ENCODE measurements around the gene PRKG2.

The PRKG2 gene

GRCh38 chr4:81217779-81218178 is 2.8 kb upstream of the PRKG2 start:
- no peaks in the 10 kb centered on the region for H3K27me3 ChIP-seq (replicated peaks; ENCODE audit: control insufficient read depth, insufficient read depth, low read length, poor library complexity, severe bottlenecking)
- DNase-seq: no peak

GRCh38 chr4:81215931-81216330 is 909 bp upstream of the PRKG2 start:
- no peak for DNase-seq
- Histone ChIP-seq H3K27ac (ENCODE audit: insufficient read depth, low read length, poor library complexity, severe bottlenecking) (no peak overlapping the region), H3K9me3 (ENCODE audit: control insufficient read depth, low read length) (no peaks in the 10 kb centered on the region), H3K36me3 (ENCODE audit: control insufficient read depth, insufficient read depth, low read length) (no peaks in the 10 kb centered on the region), H3K4me3 (ENCODE audit: insufficient read depth, low read depth, low read length, poor library complexity, severe bottlenecking) (no peak overlapping the region), H3K4me1 (ENCODE audit: control insufficient read depth, insufficient read depth, low read length, poor library complexity, severe bottlenecking) (peaks cover 6% of the 10 kb centered on the region), H3K27me3 (replicated peaks; ENCODE audit: control insufficient read depth, insufficient read depth, low read length, poor library complexity, severe bottlenecking) (no peaks in the 10 kb centered on the region)

More at GRCh38 chr4:81217779-81218178, 2.8 kb upstream of the PRKG2 start:
- no peaks in the 10 kb centered on the region for H3K36me3 ChIP-seq (ENCODE audit: control insufficient read depth, insufficient read depth, low read length)
- no peak overlapping the region for H3K4me3 ChIP-seq (ENCODE audit: insufficient read depth, low read depth, low read length, poor library complexity, severe bottlenecking)
- no peaks in the 10 kb centered on the region for H3K9me3 ChIP-seq (ENCODE audit: control insufficient read depth, low read length)
- peaks cover 6% of the 10 kb centered on the region for H3K4me1 ChIP-seq (ENCODE audit: control insufficient read depth, insufficient read depth, low read length, poor library complexity, severe bottlenecking)
- H3K27ac ChIP-seq (ENCODE audit: insufficient read depth, low read length, poor library complexity, severe bottlenecking): no peak overlapping the region

- H3K27me3 ChIP-seq (replicated peaks; ENCODE audit: control insufficient read depth, insufficient read depth, low read length, poor library complexity, severe bottlenecking): no peaks in the 10 kb centered on the region
- H3K4me3 ChIP-seq (ENCODE audit: insufficient read depth, low read depth, low read length, poor library complexity, severe bottlenecking): no peak overlapping the region
- H3K9me3 ChIP-seq (ENCODE audit: control insufficient read depth, low read length): no peaks in the 10 kb centered on the region
- H3K36me3 ChIP-seq (ENCODE audit: control insufficient read depth, insufficient read depth, low read length): no peaks in the 10 kb centered on the region
- peaks cover 6% of the 10 kb centered on the region for H3K4me1 ChIP-seq (ENCODE audit: control insufficient read depth, insufficient read depth, low read length, poor library complexity, severe bottlenecking)
- no peak for DNase-seq
- no peak overlapping the region for H3K27ac ChIP-seq (ENCODE audit: insufficient read depth, low read length, poor library complexity, severe bottlenecking)
Measured at GRCh38 chr4:81214144-81214880, 710 bp downstream of the PRKG2 start.

GRCh38 chr4:81213671-81214070 is 1.4 kb downstream of the PRKG2 start:
- Histone ChIP-seq H3K4me3 (ENCODE audit: insufficient read depth, low read depth, low read length, poor library complexity, severe bottlenecking) (no peak overlapping the region), H3K4me1 (ENCODE audit: control insufficient read depth, insufficient read depth, low read length, poor library complexity, severe bottlenecking) (peaks cover 6% of the 10 kb centered on the region), H3K27me3 (replicated peaks; ENCODE audit: control insufficient read depth, insufficient read depth, low read length, poor library complexity, severe bottlenecking) (no peaks in the 10 kb centered on the region), H3K36me3 (ENCODE audit: control insufficient read depth, insufficient read depth, low read length) (no peaks in the 10 kb centered on the region), H3K9me3 (ENCODE audit: control insufficient read depth, low read length) (no peaks in the 10 kb centered on the region), H3K27ac (ENCODE audit: insufficient read depth, low read length, poor library complexity, severe bottlenecking) (no peak overlapping the region)
- no peak for DNase-seq

- H3K9me3 ChIP-seq (ENCODE audit: control insufficient read depth, low read length): no peaks in the 10 kb centered on the region
- peaks cover 6% of the 10 kb centered on the region for H3K4me1 ChIP-seq (ENCODE audit: control insufficient read depth, insufficient read depth, low read length, poor library complexity, severe bottlenecking)
- H3K27ac ChIP-seq (ENCODE audit: insufficient read depth, low read length, poor library complexity, severe bottlenecking): no peak overlapping the region
- no peak overlapping the region for H3K4me3 ChIP-seq (ENCODE audit: insufficient read depth, low read depth, low read length, poor library complexity, severe bottlenecking)
- H3K36me3 ChIP-seq (ENCODE audit: control insufficient read depth, insufficient read depth, low read length): no peaks in the 10 kb centered on the region
- H3K27me3 ChIP-seq (replicated peaks; ENCODE audit: control insufficient read depth, insufficient read depth, low read length, poor library complexity, severe bottlenecking): no peaks in the 10 kb centered on the region
- DNase-seq: no peak
Measured at GRCh38 chr4:81211956-81212355, 3.1 kb downstream of the PRKG2 start.

GRCh38 chr4:81207828-81208227 is 7.2 kb downstream of the PRKG2 start:
- no peak overlapping the region for H3K4me3 ChIP-seq (ENCODE audit: insufficient read depth, low read depth, low read length, poor library complexity, severe bottlenecking)
- H3K27me3 ChIP-seq (replicated peaks; ENCODE audit: control insufficient read depth, insufficient read depth, low read length, poor library complexity, severe bottlenecking): no peaks in the 10 kb centered on the region
- no peak for DNase-seq
- H3K9me3 ChIP-seq (ENCODE audit: control insufficient read depth, low read length): no peaks in the 10 kb centered on the region
- no peaks in the 10 kb centered on the region for H3K36me3 ChIP-seq (ENCODE audit: control insufficient read depth, insufficient read depth, low read length)
- no peaks in the 10 kb centered on the region for H3K4me1 ChIP-seq (ENCODE audit: control insufficient read depth, insufficient read depth, low read length, poor library complexity, severe bottlenecking)
- no peak overlapping the region for H3K27ac ChIP-seq (ENCODE audit: insufficient read depth, low read length, poor library complexity, severe bottlenecking)

GRCh38 chr4:81205302-81205701 is 9.7 kb downstream of the PRKG2 start:
- Histone ChIP-seq H3K27me3 (replicated peaks; ENCODE audit: control insufficient read depth, insufficient read depth, low read length, poor library complexity, severe bottlenecking) (no peaks in the 10 kb centered on the region), H3K27ac (ENCODE audit: insufficient read depth, low read length, poor library complexity, severe bottlenecking) (no peak overlapping the region), H3K9me3 (ENCODE audit: control insufficient read depth, low read length) (no peaks in the 10 kb centered on the region), H3K36me3 (ENCODE audit: control insufficient read depth, insufficient read depth, low read length) (no peaks in the 10 kb centered on the region), H3K4me3 (ENCODE audit: insufficient read depth, low read depth, low read length, poor library complexity, severe bottlenecking) (no peak overlapping the region), H3K4me1 (ENCODE audit: control insufficient read depth, insufficient read depth, low read length, poor library complexity, severe bottlenecking) (no peaks in the 10 kb centered on the region)
- no peak for DNase-seq

GRCh38 chr4:81204571-81204970 is 10.5 kb downstream of the PRKG2 start:
- H3K36me3 ChIP-seq (ENCODE audit: control insufficient read depth, insufficient read depth, low read length): no peaks in the 10 kb centered on the region
- H3K9me3 ChIP-seq (ENCODE audit: control insufficient read depth, low read length): no peaks in the 10 kb centered on the region
- no peak overlapping the region for H3K27ac ChIP-seq (ENCODE audit: insufficient read depth, low read length, poor library complexity, severe bottlenecking)
- H3K4me3 ChIP-seq (ENCODE audit: insufficient read depth, low read depth, low read length, poor library complexity, severe bottlenecking): no peak overlapping the region
- H3K27me3 ChIP-seq (replicated peaks; ENCODE audit: control insufficient read depth, insufficient read depth, low read length, poor library complexity, severe bottlenecking): no peaks in the 10 kb centered on the region
- DNase-seq: no peak
- no peaks in the 10 kb centered on the region for H3K4me1 ChIP-seq (ENCODE audit: control insufficient read depth, insufficient read depth, low read length, poor library complexity, severe bottlenecking)

GRCh38 chr4:81199831-81200230 is 15.2 kb downstream of the PRKG2 start:
- no peak overlapping the region for H3K27ac ChIP-seq (ENCODE audit: insufficient read depth, low read length, poor library complexity, severe bottlenecking)
- H3K36me3 ChIP-seq (ENCODE audit: control insufficient read depth, insufficient read depth, low read length): no peaks in the 10 kb centered on the region
- H3K4me1 ChIP-seq (ENCODE audit: control insufficient read depth, insufficient read depth, low read length, poor library complexity, severe bottlenecking): no peaks in the 10 kb centered on the region
- H3K27me3 ChIP-seq (replicated peaks; ENCODE audit: control insufficient read depth, insufficient read depth, low read length, poor library complexity, severe bottlenecking): no peaks in the 10 kb centered on the region
- DNase-seq: no peak
- H3K4me3 ChIP-seq (ENCODE audit: insufficient read depth, low read depth, low read length, poor library complexity, severe bottlenecking): no peak overlapping the region
- no peaks in the 10 kb centered on the region for H3K9me3 ChIP-seq (ENCODE audit: control insufficient read depth, low read length)

- Histone ChIP-seq H3K27me3 (replicated peaks; ENCODE audit: control insufficient read depth, insufficient read depth, low read length, poor library complexity, severe bottlenecking) (no peaks in the 10 kb centered on the region), H3K9me3 (ENCODE audit: control insufficient read depth, low read length) (no peaks in the 10 kb centered on the region), H3K4me1 (ENCODE audit: control insufficient read depth, insufficient read depth, low read length, poor library complexity, severe bottlenecking) (no peaks in the 10 kb centered on the region), H3K27ac (ENCODE audit: insufficient read depth, low read length, poor library complexity, severe bottlenecking) (no peak overlapping the region), H3K36me3 (ENCODE audit: control insufficient read depth, insufficient read depth, low read length) (no peaks in the 10 kb centered on the region), H3K4me3 (ENCODE audit: insufficient read depth, low read depth, low read length, poor library complexity, severe bottlenecking) (no peak overlapping the region)
- DNase-seq: no peak
Measured at GRCh38 chr4:81198609-81199008, 16.4 kb downstream of the PRKG2 start.

Measured in effector memory CD4-positive, alpha-beta T cell (primary cell).